H1 (cell line): ENCODE data around the gene RAB3IL1. TPM values are rescaled to one million over a fixed set of nuclear protein-coding genes. Genes with fewer than 3 reads are reported as not detected.
A peak's percentile ranks its signal among the peaks of the same experiment; 100 is the strongest.

Experiments used
- CTCF ChIA-PET: fragments of 300-600 bp; sonication (Branson Sonifier 250); formaldehyde crosslinking; loops from one replicate; lab custom pipeline; 2021; ENCODE audit not compliant: partially characterized antibody; lab: Charles Lee
- POLR2A ChIA-PET: fragments of 300-600 bp; sonication (Branson Sonifier 250); formaldehyde crosslinking; loops from one replicate; lab custom pipeline; 2021; ENCODE audit warnings: inconsistent platforms; ENCODE audit not compliant: partially characterized antibody; lab: Charles Lee
- DNase-seq, 2 experiments: peaks; one replicate each; pipeline versions ENCODE4 v3.0.0 to v3.0.0-alpha.2; 2010 to 2022; ENCODE audit warnings: low spot score in 2 of 2, low read depth in 1 of 2, mixed read lengths in 1 of 2
- FAIRE-seq: peaks from 2 replicates; lab custom pipeline; 2011; peaks lifted over from hg19 to GRCh38; lab: Jason Lieb, UNC
- H2AFZ ChIP-seq: 2 replicates; pipeline ENCODE4 v1.8.1; 2012; ENCODE audit warnings: low read length, inconsistent platforms
- H2AK5ac ChIP-seq: 2 replicates; pipeline ENCODE4 v1.6.1; 2013; ENCODE audit warnings: low read depth, low read length
- H2BK120ac ChIP-seq: replicated peaks from 2 replicates; pipeline ENCODE3; 2013; ENCODE audit warnings: low read depth, low read length, inconsistent platforms
- H2BK12ac ChIP-seq: 2 replicates; pipeline ENCODE4 v1.6.1; 2013; ENCODE audit warnings: low read depth, low read length
- H2BK15ac ChIP-seq: 2 replicates; pipeline ENCODE4 v1.6.1; 2013; ENCODE audit warnings: low read length
- H2BK20ac ChIP-seq: 2 replicates; pipeline ENCODE4 v1.6.1; 2013; ENCODE audit warnings: low read length
- H2BK5ac ChIP-seq: 2 replicates; pipeline ENCODE4 v1.6.1; 2013; ENCODE audit warnings: low read depth, low read length
- H3K14ac ChIP-seq: 2 replicates; pipeline ENCODE4 v1.6.1; 2013; ENCODE audit warnings: inconsistent platforms; ENCODE audit not compliant: insufficient read length
- H3K18ac ChIP-seq: 2 replicates; pipeline ENCODE4 v1.6.1; 2013; ENCODE audit warnings: low read length; ENCODE audit errors: extremely low read depth
- H3K23ac ChIP-seq: 2 replicates; pipeline ENCODE4 v1.6.1; 2013; ENCODE audit warnings: inconsistent platforms; ENCODE audit not compliant: insufficient read length
- H3K23me2 ChIP-seq: 2 replicates; pipeline ENCODE4 v1.6.1; 2013; ENCODE audit warnings: low read depth, low read length
- H3K27ac ChIP-seq: 2 replicates; pipeline ENCODE4 v1.6.1; 2011; ENCODE audit warnings: low read depth, low read length, inconsistent platforms
- H3K27me3 ChIP-seq, 4 experiments: replicated peaks in 1 of 4; 1 replicate in 1 of 4; 2 replicates in 3 of 4; pipeline versions ENCODE4 v1.6.1 to v1.8.1; 2011 to 2013; ENCODE audit warnings: low read length in 3 of 4, mild to moderate bottlenecking in 3 of 4, inconsistent platforms in 2 of 4, mixed read lengths in 2 of 4, moderate library complexity in 1 of 4; ENCODE audit not compliant: control insufficient read depth in 3 of 4, insufficient read depth in 3 of 4; ENCODE audit errors: extremely low read depth in 1 of 4
- H3K36me3 ChIP-seq, 4 experiments: 2 replicates each; pipeline versions ENCODE4 v1.6.1 to v1.8.1; 2011 to 2013; ENCODE audit warnings: mild to moderate bottlenecking in 4 of 4, low read length in 3 of 4, moderate library complexity in 2 of 4, control low read depth in 1 of 4, inconsistent platforms in 1 of 4; ENCODE audit not compliant: insufficient read depth in 4 of 4, control insufficient read depth in 2 of 4
- H3K4ac ChIP-seq: replicated peaks from 2 replicates; pipeline ENCODE3; 2013; ENCODE audit warnings: low read length, low read depth, mixed read lengths, inconsistent platforms; ENCODE audit not compliant: insufficient read length
- H3K4me1 ChIP-seq, 4 experiments: replicated peaks in 1 of 4; 1 replicate in 1 of 4; 2 replicates in 3 of 4; pipeline versions ENCODE4 v1.6.1 to v1.8.1; 2011 to 2013; ENCODE audit warnings: low read length in 3 of 4, inconsistent platforms in 2 of 4, mixed read lengths in 1 of 4; ENCODE audit not compliant: insufficient read depth in 4 of 4, control insufficient read depth in 3 of 4
- H3K4me2 ChIP-seq, 2 experiments: 2 replicates each; pipeline versions ENCODE4 v1.6.1 to v1.8.1; 2011 to 2013; ENCODE audit warnings: low read depth in 2 of 2, low read length in 2 of 2, control low read depth in 1 of 2, inconsistent platforms in 1 of 2, mild to moderate bottlenecking in 1 of 2; ENCODE audit not compliant: insufficient read depth in 1 of 2
- H3K4me3 ChIP-seq, 4 experiments: fragments of 200-600, 300-600 bp in 1 of 4; sonication (generic), shearing (Covaris generic), sonication (Bioruptor Twin) in 1 of 4; 2 replicates each; pipeline versions ENCODE4 v1.5.1 to v1.8.1; 2011 to 2016; ENCODE audit warnings: low read length in 4 of 4, low read depth in 3 of 4, control low read depth in 2 of 4, inconsistent platforms in 2 of 4, mild to moderate bottlenecking in 2 of 4, mixed read lengths in 1 of 4, moderate library complexity in 1 of 4; ENCODE audit not compliant: insufficient read depth in 2 of 4; ENCODE audit errors: extremely low read depth in 1 of 4
- H3K56ac ChIP-seq: replicated peaks from 2 replicates; pipeline ENCODE3; 2013; ENCODE audit warnings: low read depth, mild to moderate bottlenecking, mixed read lengths, low read length, inconsistent platforms; ENCODE audit not compliant: insufficient read length
- H3K79me1 ChIP-seq: 2 replicates; pipeline ENCODE4 v1.6.1; 2013; ENCODE audit warnings: low read depth, low read length, control low read depth
- H3K79me2 ChIP-seq, 2 experiments: 2 replicates each; pipeline versions ENCODE4 v1.6.1 to v1.8.1; 2012 to 2013; ENCODE audit warnings: low read length in 2 of 2, mild to moderate bottlenecking in 2 of 2, inconsistent platforms in 1 of 2; ENCODE audit not compliant: insufficient read depth in 2 of 2, control insufficient read depth in 1 of 2
- H3K9ac ChIP-seq, 4 experiments: replicated peaks in 1 of 4; 1 replicate in 1 of 4; 2 replicates in 3 of 4; pipeline versions ENCODE4 v1.6.1 to v1.8.1; 2011 to 2013; ENCODE audit warnings: low read depth in 3 of 4, low read length in 3 of 4, control low read depth in 2 of 4, mild to moderate bottlenecking in 2 of 4, moderate library complexity in 2 of 4, inconsistent platforms in 1 of 4; ENCODE audit errors: extremely low read depth in 1 of 4
- H3K9me3 ChIP-seq, 2 experiments: 2 replicates each; pipeline versions ENCODE4 v1.6.1 to v1.8.1; 2012 to 2013; ENCODE audit warnings: mild to moderate bottlenecking in 2 of 2, moderate library complexity in 2 of 2, control low read depth in 1 of 2, inconsistent platforms in 1 of 2, low read depth in 1 of 2, low read length in 1 of 2, mixed read lengths in 1 of 2; ENCODE audit not compliant: insufficient read depth in 2 of 2
- H4K20me1 ChIP-seq, 2 experiments: replicated peaks in 1 of 2; 2 replicates each; pipeline versions ENCODE3 to v1.8.1; 2011 to 2013; ENCODE audit warnings: inconsistent platforms in 2 of 2, low read length in 2 of 2, mild to moderate bottlenecking in 1 of 2; ENCODE audit not compliant: insufficient read depth in 2 of 2, control insufficient read depth in 1 of 2
- H4K5ac ChIP-seq: 2 replicates; pipeline ENCODE4 v1.6.1; 2013; ENCODE audit warnings: low read length, low read depth, mixed read lengths, inconsistent platforms; ENCODE audit not compliant: insufficient read length
- H4K8ac ChIP-seq: 2 replicates; pipeline ENCODE4 v1.8.0; 2013; ENCODE audit warnings: mild to moderate bottlenecking, moderate library complexity, low read length, inconsistent platforms; ENCODE audit not compliant: insufficient read depth; ENCODE audit errors: extremely low read depth
- H4K91ac ChIP-seq: replicated peaks from 2 replicates; pipeline ENCODE3; 2013; ENCODE audit warnings: low read length, mixed read lengths, inconsistent platforms; ENCODE audit not compliant: insufficient read length
- ATF3 ChIP-seq: IDR thresholded peaks from 2 replicates; pipeline ENCODE4 v1.6.1; 2011; ENCODE audit warnings: low read depth, mild to moderate bottlenecking, low read length; ENCODE audit not compliant: insufficient read depth
- EGR1 ChIP-seq: IDR thresholded peaks from 2 replicates; pipeline ENCODE4 v1.6.1; 2011; ENCODE audit warnings: low read depth, low read length, borderline replicate concordance
- HDAC2 ChIP-seq, 2 experiments: fragments of 300-600 bp in 1 of 2; sonication (generic) in 1 of 2; IDR thresholded peaks; 2 replicates each; pipeline ENCODE4 v1.6.1; 2011 to 2012; ENCODE audit warnings: low read depth in 2 of 2, low read length in 2 of 2, mild to moderate bottlenecking in 2 of 2, moderate library complexity in 2 of 2, borderline replicate concordance in 1 of 2, inconsistent platforms in 1 of 2
- HDAC6 ChIP-seq: IDR thresholded peaks from one replicate; pipeline ENCODE4 v1.7.1; 2012; ENCODE audit warnings: low read depth, mild to moderate bottlenecking, inconsistent platforms, low read length, moderate library complexity
- PHF8 ChIP-seq: fragments of 200-600 bp; sonication (generic); conservative IDR thresholded peaks from 2 replicates; pipeline ENCODE4 v1.7.1; 2012; ENCODE audit warnings: low read depth, mild to moderate bottlenecking, inconsistent platforms, low read length, moderate library complexity
- RBBP5 ChIP-seq: IDR thresholded peaks from 2 replicates; pipeline ENCODE4 v1.7.1; 2012; ENCODE audit warnings: low read depth, mild to moderate bottlenecking, inconsistent platforms, low read length, moderate library complexity, borderline replicate concordance
- TAF1 ChIP-seq: IDR thresholded peaks from 2 replicates; pipeline ENCODE4 v1.6.1; 2011; ENCODE audit warnings: mild to moderate bottlenecking, low read depth, low read length
- YY1 ChIP-seq: IDR thresholded peaks from 2 replicates; pipeline ENCODE4 v1.6.1; 2011; ENCODE audit warnings: low read depth, mild to moderate bottlenecking, low read length
- WGBS, 2 experiments: shearing (Covaris generic) in 1 of 2; methylation state at CpG; one replicate each; pipeline versions ENCODE4 v1.1.6 to v1.1.7; 2013 to 2015; ENCODE audit warnings: low lambda C conversion rate in 2 of 2, mixed read lengths in 2 of 2, inconsistent platforms in 1 of 2, low coverage in 1 of 2, missing lambda C conversion rate in 1 of 2; ENCODE audit not compliant: insufficient replicate concordance in 2 of 2, insufficient coverage in 1 of 2, insufficient read length in 1 of 2; ENCODE audit errors: extremely low coverage in 1 of 2, missing lambda C conversion rate in 1 of 2; 5-methylcytosine and 5-hydroxymethylcytosine counted together
- polyA plus RNA-seq, 7 experiments: library from polyadenylated mRNA; depleted of rRNA in 3 of 7; stranded (reverse) in 5 of 7; unstranded in 2 of 7; fragments of >200 nt in 5 of 7; fragments of 200-250 nt in 2 of 7; gene quantifications; 1 replicate in 5 of 7; 2 replicates in 1 of 7; 4 replicates in 1 of 7; pipeline versions ENCODE4 v1.2.1 to v1.2.3, GENCODE V29; 2011 to 2013; ENCODE audit warnings: missing spikeins in 2 of 7, mixed read lengths in 2 of 7
- total RNA-seq: library from RNA; stranded (reverse); fragmentation: NEBNext Ultra II Directional; extraction: Animal tissue kit (Norgen Biotek cat#: 25700); gene quantifications from 2 replicates; pipeline ENCODE4 v1.2.1, GENCODE V29; 2021
- TF ChIP-seq, protein P1 (sequence below), 3 experiments: IDR thresholded peaks; 1 replicate in 2 of 3; 2 replicates in 1 of 3; pipeline versions ENCODE4 v1.5.1 to v1.6.1; 2011; ENCODE audit warnings: low read length in 3 of 3, mild to moderate bottlenecking in 3 of 3, inconsistent platforms in 2 of 3, low read depth in 1 of 3, moderate library complexity in 1 of 3; ENCODE audit not compliant: insufficient read depth in 1 of 3; ENCODE audit errors: control extremely low read depth in 1 of 3

Gene RAB3IL1
- total and polyA plus RNA-seq, 2 of the 8 experiments (the other 6 are each of a cell fraction or from before 2014, with no cell fraction given): 6.8 to 7.9 TPM

DNA sequence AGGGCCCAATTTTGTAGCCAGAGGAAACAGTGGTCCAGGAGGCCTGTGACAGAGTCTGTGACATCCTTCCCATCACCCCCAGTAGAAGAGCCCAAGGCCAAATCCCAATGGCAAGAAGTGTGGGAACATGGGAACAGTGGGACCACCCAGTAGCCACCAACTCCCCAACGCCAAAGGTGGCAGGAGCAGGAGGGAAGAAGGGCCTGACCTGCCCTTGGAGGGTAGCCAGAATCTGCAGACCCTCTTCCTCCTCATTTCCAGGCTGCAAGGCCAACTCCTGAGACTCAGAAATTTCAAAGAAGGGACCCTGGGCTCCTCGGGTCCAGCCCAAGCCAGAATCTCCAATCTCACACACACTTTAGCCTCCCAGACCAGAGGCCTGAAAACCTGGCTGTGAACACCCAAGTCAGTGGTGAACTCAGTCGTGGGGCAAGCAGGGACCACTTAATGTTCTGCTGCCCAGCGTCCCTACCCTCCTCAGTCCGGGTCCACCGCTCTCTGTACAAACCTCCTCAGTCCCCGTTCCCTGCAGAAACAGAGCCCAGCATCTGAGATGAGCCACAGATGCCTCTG lies 6.2 kb downstream of the RAB3IL1 start:
- Histone ChIP-seq H3K36me3 (no peaks in the 10 kb centered on the region), H3K27ac (no peak overlapping the region), H2BK12ac (no peak overlapping the region), H3K9ac (no peak overlapping the region), H2BK15ac (no peak overlapping the region), H3K79me1 (no peaks in the 10 kb centered on the region), H3K56ac (no peak overlapping the region), H3K4ac (no peak overlapping the region), H2BK120ac (no peak overlapping the region), H3K79me2 (no peaks in the 10 kb centered on the region), H3K14ac (no peak overlapping the region), H2AK5ac (no peak overlapping the region), H2AFZ (no peak overlapping the region), H3K23ac (no peak overlapping the region), H3K27me3 (0 out of 7 replicates have a peak, but pooled peaks cover 0 to 1% (median 0%) of the 10 kb centered on the region in 4 experiments), H3K4me2 (no peak overlapping the region), H2BK5ac (peak overlapping the region; percentile 44; the same call in 1 of the 2 replicates), H3K4me1 (peaks cover 0 to 13% (median 10%) of the 10 kb centered on the region in 4 experiments; a peak in 6 of 7 replicates), H3K23me2 (no peaks in the 10 kb centered on the region), H4K20me1 (no peaks in the 10 kb centered on the region), H4K5ac (no peak overlapping the region), H3K18ac (no peak overlapping the region), H4K91ac (no peak overlapping the region), H2BK20ac (no peak overlapping the region), H4K8ac (no peak overlapping the region), H3K9me3 (no peaks in the 10 kb centered on the region), H3K4me3 (no peak overlapping the region)
- DNase-seq (no peak), FAIRE-seq (no peak)
- ChIA-PET POLR2A (interaction anchor here (15.5 kb wide), 1 partner anchor 37 kb away, joined by 137 read pairs; the partner anchor contains the start of gene BEST1), CTCF (interaction anchor here (1.4 to 17.1 kb wide), 4 partner anchors 10 to 40 kb away, joined by 4 to 225 read pairs (median 140); partner anchors contain the start of gene BEST1)
- 88% methylated on average over 6 of the region's 7 CpGs; no CpG with 5 or more reads in 1 of the 2 experiments for WGBS, 2 experiments
- TF ChIP-seq TAF1 (no peak), EGR1 (no peak), HDAC2 (IDR thresholded peaks at IDR 0.05; ENCODE audit: borderline replicate concordance in 1 of 2, low read depth in 2 of 2, low read length in 2 of 2) (no peak), HDAC6 (no peak), YY1 (no peak), ATF3 (no peak), RBBP5 (no peak), PHF8 (no peak)
- TF ChIP-seq, protein P1, sequence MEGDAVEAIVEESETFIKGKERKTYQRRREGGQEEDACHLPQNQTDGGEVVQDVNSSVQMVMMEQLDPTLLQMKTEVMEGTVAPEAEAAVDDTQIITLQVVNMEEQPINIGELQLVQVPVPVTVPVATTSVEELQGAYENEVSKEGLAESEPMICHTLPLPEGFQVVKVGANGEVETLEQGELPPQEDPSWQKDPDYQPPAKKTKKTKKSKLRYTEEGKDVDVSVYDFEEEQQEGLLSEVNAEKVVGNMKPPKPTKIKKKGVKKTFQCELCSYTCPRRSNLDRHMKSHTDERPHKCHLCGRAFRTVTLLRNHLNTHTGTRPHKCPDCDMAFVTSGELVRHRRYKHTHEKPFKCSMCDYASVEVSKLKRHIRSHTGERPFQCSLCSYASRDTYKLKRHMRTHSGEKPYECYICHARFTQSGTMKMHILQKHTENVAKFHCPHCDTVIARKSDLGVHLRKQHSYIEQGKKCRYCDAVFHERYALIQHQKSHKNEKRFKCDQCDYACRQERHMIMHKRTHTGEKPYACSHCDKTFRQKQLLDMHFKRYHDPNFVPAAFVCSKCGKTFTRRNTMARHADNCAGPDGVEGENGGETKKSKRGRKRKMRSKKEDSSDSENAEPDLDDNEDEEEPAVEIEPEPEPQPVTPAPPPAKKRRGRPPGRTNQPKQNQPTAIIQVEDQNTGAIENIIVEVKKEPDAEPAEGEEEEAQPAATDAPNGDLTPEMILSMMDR (IDR thresholded peaks at IDR 0.05; ENCODE audit: control extremely low read depth in 1 of 3, insufficient read depth in 1 of 3, low read depth in 1 of 3, low read length in 3 of 3): no peak
